ENCODE data around the gene GALNT7.
"Not testable (repeated sequence)": the region's sequence is repeated elsewhere in the genome, so short reads cannot be mapped to it uniquely, and the experiment has no call there.

Gene GALNT7

GRCh38 chr4:173168396-173169177, at the start of gene GALNT7:
GALNT7 (plus strand) TSS chr4:173168811; CDS start chr4:173168836, 25 bp downstream.
- no peak for FAIRE-seq

- FAIRE-seq = not testable (repeated sequence)
Observed at GRCh38 chr4:173118819-173119218, 49.8 kb upstream of the GALNT7 start.

- FAIRE-seq = no peak
Observed at GRCh38 chr4:173119818-173120217, 48.8 kb upstream of the GALNT7 start.

- FAIRE-seq = no peak
Observed at GRCh38 chr4:173121076-173121561, 47.5 kb upstream of the GALNT7 start.

- no peak for FAIRE-seq
Observed at GRCh38 chr4:173124209-173124865, 44.3 kb upstream of the GALNT7 start.

GRCh38 chr4:173125216-173125812, 43.3 kb upstream of the GALNT7 start:
- FAIRE-seq = no peak

- FAIRE-seq = no peak
Observed at GRCh38 chr4:173128199-173128890, 40.3 kb upstream of the GALNT7 start.

- FAIRE-seq = no peak
Observed at GRCh38 chr4:173130687-173131086, 37.9 kb upstream of the GALNT7 start.

- FAIRE-seq = no peak
Observed at GRCh38 chr4:173134426-173134825, 34.2 kb upstream of the GALNT7 start.

GRCh38 chr4:173135241-173135847, 33.3 kb upstream of the GALNT7 start:
- no peak for FAIRE-seq

- no peak for FAIRE-seq
Observed at GRCh38 chr4:173138624-173139023, 30.0 kb upstream of the GALNT7 start.

- no peak for FAIRE-seq
Observed at GRCh38 chr4:173139561-173139960, 29.1 kb upstream of the GALNT7 start.

- no peak for FAIRE-seq
Observed at GRCh38 chr4:173145131-173145530, 23.5 kb upstream of the GALNT7 start.

- no peak for FAIRE-seq
Observed at GRCh38 chr4:173146456-173146855, 22.2 kb upstream of the GALNT7 start.

- FAIRE-seq = no peak
Observed at GRCh38 chr4:173151496-173151895, 17.1 kb upstream of the GALNT7 start.

GRCh38 chr4:173152104-173152503, 16.5 kb upstream of the GALNT7 start:
- FAIRE-seq = no peak

GRCh38 chr4:173153445-173153844, 15.2 kb upstream of the GALNT7 start:
- FAIRE-seq = no peak

GRCh38 chr4:173159791-173160190, 8.8 kb upstream of the GALNT7 start:
- no peak for FAIRE-seq

GRCh38 chr4:173160871-173161270, 7.7 kb upstream of the GALNT7 start:
- no peak for FAIRE-seq

GRCh38 chr4:173161311-173161710, 7.3 kb upstream of the GALNT7 start:
- no peak for FAIRE-seq

GRCh38 chr4:173165706-173166105, 2.9 kb upstream of the GALNT7 start:
- FAIRE-seq = no peak

- no peak for FAIRE-seq
Observed at GRCh38 chr4:173166491-173166890, 2.1 kb upstream of the GALNT7 start.

All from G401.6 (cell line).